ENCODE results near the gene AP1S1. TPM values are rescaled to one million over a fixed set of nuclear protein-coding genes. Genes with fewer than 3 reads are reported as not detected.

Gene AP1S1
- total and polyA plus RNA-seq, 9 of the 15 experiments (the other 6 are each of a cell fraction or from before 2014, with no cell fraction given): 4.4 to 149 (median 89.4) TPM

DNA sequence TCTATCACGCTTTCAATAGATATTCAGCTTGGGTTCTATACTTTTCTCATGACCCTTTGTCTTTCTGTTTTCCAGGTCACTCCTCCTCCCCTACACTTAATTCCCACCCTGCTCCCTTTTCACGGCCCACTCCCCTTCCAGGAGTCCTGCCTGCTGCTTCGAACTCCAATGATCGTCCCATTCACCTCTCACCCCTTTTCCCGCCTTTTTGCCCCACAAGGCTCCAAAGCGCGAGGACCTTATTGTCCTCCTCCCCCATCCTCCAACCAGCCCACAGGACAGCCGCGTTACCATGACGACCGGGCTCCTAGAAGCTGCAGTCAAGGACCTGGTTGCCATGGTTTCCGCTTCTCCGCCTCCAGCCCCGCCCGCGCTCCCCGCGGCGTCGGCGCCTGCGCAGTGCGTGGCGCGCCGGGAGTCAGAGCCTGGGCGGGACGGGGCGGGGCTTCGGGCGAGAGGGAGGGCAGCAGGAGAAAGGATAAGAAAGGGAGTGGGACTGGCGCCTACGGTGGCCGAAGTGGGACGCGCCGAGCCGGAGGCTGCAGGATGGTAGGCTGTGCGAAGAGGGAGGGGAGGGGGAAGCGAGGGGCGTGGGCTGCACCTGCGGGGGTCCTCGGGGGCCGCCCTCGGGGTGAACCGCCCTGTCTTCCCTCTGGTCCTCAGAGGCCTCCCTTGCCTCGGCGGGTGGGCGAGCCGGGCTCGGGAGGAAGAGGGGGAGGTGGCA, at the start of gene AP1S1 (continued):
- TF ChIP-seq, protein P1, sequence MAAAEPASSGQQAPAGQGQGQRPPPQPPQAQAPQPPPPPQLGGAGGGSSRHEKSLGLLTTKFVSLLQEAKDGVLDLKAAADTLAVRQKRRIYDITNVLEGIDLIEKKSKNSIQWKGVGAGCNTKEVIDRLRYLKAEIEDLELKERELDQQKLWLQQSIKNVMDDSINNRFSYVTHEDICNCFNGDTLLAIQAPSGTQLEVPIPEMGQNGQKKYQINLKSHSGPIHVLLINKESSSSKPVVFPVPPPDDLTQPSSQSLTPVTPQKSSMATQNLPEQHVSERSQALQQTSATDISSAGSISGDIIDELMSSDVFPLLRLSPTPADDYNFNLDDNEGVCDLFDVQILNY (CRISPR knock-in tag; IDR thresholded peaks at IDR 0.05): 0 out of 2 replicates have a peak, but pooled peaks have one; percentile 62
- TF ChIP-seq GTF2E2 (tag; IDR thresholded peaks at IDR 0.05) (no peak), ZNF143 (CRISPR knock-in tag; IDR thresholded peaks at IDR 0.05) (no peak), PYGO2 (tag; IDR thresholded peaks at IDR 0.05) (no peak), NR3C1 (CRISPR knock-in tag; IDR thresholded peaks at IDR 0.05) (no peak), TAL1 (IDR thresholded peaks at IDR 0.05) (no peak), CEBPG (CRISPR knock-in tag; IDR thresholded peaks at IDR 0.05) (no peak), CEBPG (tag; conservative IDR thresholded peaks at IDR 0.05 in 1 of 2, IDR thresholded peaks at IDR 0.05 in 1 of 2) (no peak), DNMT1 (IDR thresholded peaks at IDR 0.05) (no peak), BHLHE40 (IDR thresholded peaks at IDR 0.05; ENCODE audit: low read length) (no peak), ZNF57 (CRISPR knock-in tag; IDR thresholded peaks at IDR 0.05) (no peak), DPF2 (IDR thresholded peaks at IDR 0.05) (no peak), TCFL5 (CRISPR knock-in tag; conservative IDR thresholded peaks at IDR 0.05) (no peak), KDM5B (IDR thresholded peaks at IDR 0.05; ENCODE audit: insufficient replicate concordance, low read depth, low read length) (peak; percentile 52), RBBP5 (IDR thresholded peaks at IDR 0.05; ENCODE audit: borderline replicate concordance, insufficient read depth, low read length, poor library complexity, severe bottlenecking) (no peak), EP300 (IDR thresholded peaks at IDR 0.05; ENCODE audit: low read length) (no peak; the same call in 1 of the 2 replicates), ETV6 (IDR thresholded peaks at IDR 0.05; ENCODE audit: borderline replicate concordance in 1 of 2, low read depth in 2 of 2, low read length in 1 of 2) (no peak), ETV6 (CRISPR knock-in tag; IDR thresholded peaks at IDR 0.05; ENCODE audit: borderline replicate concordance) (no peak), MED1 (CRISPR knock-in tag; IDR thresholded peaks at IDR 0.05; ENCODE audit: borderline replicate concordance) (no peak), KLF13 (tag; IDR thresholded peaks at IDR 0.05; ENCODE audit: borderline replicate concordance, low read depth) (no peak), SMAD2 (IDR thresholded peaks at IDR 0.05; ENCODE audit: low read depth, low read length) (no peak)
- TF ChIP-seq, protein P2, sequence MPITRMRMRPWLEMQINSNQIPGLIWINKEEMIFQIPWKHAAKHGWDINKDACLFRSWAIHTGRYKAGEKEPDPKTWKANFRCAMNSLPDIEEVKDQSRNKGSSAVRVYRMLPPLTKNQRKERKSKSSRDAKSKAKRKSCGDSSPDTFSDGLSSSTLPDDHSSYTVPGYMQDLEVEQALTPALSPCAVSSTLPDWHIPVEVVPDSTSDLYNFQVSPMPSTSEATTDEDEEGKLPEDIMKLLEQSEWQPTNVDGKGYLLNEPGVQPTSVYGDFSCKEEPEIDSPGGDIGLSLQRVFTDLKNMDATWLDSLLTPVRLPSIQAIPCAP (CRISPR knock-in tag; IDR thresholded peaks at IDR 0.05; ENCODE audit: borderline replicate concordance): no peak
- TF ChIP-seq, protein P3, sequence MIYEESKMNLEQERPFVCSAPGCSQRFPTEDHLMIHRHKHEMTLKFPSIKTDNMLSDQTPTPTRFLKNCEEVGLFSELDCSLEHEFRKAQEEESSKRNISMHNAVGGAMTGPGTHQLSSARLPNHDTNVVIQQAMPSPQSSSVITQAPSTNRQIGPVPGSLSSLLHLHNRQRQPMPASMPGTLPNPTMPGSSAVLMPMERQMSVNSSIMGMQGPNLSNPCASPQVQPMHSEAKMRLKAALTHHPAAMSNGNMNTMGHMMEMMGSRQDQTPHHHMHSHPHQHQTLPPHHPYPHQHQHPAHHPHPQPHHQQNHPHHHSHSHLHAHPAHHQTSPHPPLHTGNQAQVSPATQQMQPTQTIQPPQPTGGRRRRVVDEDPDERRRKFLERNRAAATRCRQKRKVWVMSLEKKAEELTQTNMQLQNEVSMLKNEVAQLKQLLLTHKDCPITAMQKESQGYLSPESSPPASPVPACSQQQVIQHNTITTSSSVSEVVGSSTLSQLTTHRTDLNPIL (CRISPR knock-in tag; IDR thresholded peaks at IDR 0.05): no peak
- TF ChIP-seq, protein P4, sequence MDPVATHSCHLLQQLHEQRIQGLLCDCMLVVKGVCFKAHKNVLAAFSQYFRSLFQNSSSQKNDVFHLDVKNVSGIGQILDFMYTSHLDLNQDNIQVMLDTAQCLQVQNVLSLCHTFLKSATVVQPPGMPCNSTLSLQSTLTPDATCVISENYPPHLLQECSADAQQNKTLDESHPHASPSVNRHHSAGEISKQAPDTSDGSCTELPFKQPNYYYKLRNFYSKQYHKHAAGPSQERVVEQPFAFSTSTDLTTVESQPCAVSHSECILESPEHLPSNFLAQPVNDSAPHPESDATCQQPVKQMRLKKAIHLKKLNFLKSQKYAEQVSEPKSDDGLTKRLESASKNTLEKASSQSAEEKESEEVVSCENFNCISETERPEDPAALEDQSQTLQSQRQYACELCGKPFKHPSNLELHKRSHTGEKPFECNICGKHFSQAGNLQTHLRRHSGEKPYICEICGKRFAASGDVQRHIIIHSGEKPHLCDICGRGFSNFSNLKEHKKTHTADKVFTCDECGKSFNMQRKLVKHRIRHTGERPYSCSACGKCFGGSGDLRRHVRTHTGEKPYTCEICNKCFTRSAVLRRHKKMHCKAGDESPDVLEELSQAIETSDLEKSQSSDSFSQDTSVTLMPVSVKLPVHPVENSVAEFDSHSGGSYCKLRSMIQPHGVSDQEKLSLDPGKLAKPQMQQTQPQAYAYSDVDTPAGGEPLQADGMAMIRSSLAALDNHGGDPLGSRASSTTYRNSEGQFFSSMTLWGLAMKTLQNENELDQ (CRISPR knock-in tag; IDR thresholded peaks at IDR 0.05; ENCODE audit: borderline replicate concordance): no peak
